Choroid plexus epithelial cell (primary cell): Measurements from ENCODE around the gene ADAM19.

Experiments
- DNase-seq: peaks from one replicate; pipeline ENCODE4 v3.0.0-alpha.2; 2010; ENCODE audit warnings: low read depth
- H3K4me3 ChIP-seq: 2 replicates; pipeline ENCODE4 v1.5.1; 2011; ENCODE audit warnings: low read depth, mild to moderate bottlenecking, control low read depth, low read length, moderate library complexity
- CTCF ChIP-seq: conservative IDR thresholded peaks from 2 replicates; pipeline ENCODE4 v1.5.1; 2011; ENCODE audit warnings: low read depth, mild to moderate bottlenecking, control low read depth, inconsistent platforms, low read length, moderate library complexity

The ADAM19 gene

GRCh38 chr5:157518963-157519362 lies 56.6 kb downstream of the ADAM19 start:
- no peak overlapping the region for H3K4me3 ChIP-seq
- DNase-seq, result no peak
- TF ChIP-seq CTCF, result no peak

GRCh38 chr5:157516626-157517325 lies 58.8 kb downstream of the ADAM19 start:
- peak; percentile 90 for DNase-seq
- TF ChIP-seq CTCF, result no peak
- H3K4me3 ChIP-seq, result no peak overlapping the region

GRCh38 chr5:157516006-157516405 lies 59.6 kb downstream of the ADAM19 start:
- no peak overlapping the region for H3K4me3 ChIP-seq
- no peak for TF ChIP-seq CTCF
- peak; percentile 84 for DNase-seq

- no peak for TF ChIP-seq CTCF
- no peak for DNase-seq
- no peak overlapping the region for H3K4me3 ChIP-seq
Measured at GRCh38 chr5:157514974-157515373, 60.6 kb downstream of the ADAM19 start.

GRCh38 chr5:157513182-157513581 lies 62.4 kb downstream of the ADAM19 start:
- no peak for TF ChIP-seq CTCF

GRCh38 chr5:157511651-157512644 lies 63.6 kb downstream of the ADAM19 start:
- DNase-seq, result peak; percentile 99
- TF ChIP-seq CTCF, result no peak
- no peak overlapping the region for H3K4me3 ChIP-seq

More at GRCh38 chr5:157513182-157513581, 62.4 kb downstream of the ADAM19 start:
- DNase-seq, result no peak
- no peak overlapping the region for H3K4me3 ChIP-seq
